Activated CD4-positive, alpha-beta T cell treated with anti-CD3 and anti-CD28 coated beads, Interleukin-2, amount 50 U/mL, for 1 hour (primary cell): ENCODE data around the gene DIPK1B.
A peak's percentile ranks its signal among the peaks of the same experiment; 100 is the strongest.
"Not testable (repeated sequence)": the region's sequence is repeated elsewhere in the genome, so short reads cannot be mapped to it uniquely, and the experiment has no call there.

Experiments
- DNase-seq: peaks from one replicate; pipeline ENCODE4 v3.0.0-alpha.2; 2020

DIPK1B gene

DNA sequence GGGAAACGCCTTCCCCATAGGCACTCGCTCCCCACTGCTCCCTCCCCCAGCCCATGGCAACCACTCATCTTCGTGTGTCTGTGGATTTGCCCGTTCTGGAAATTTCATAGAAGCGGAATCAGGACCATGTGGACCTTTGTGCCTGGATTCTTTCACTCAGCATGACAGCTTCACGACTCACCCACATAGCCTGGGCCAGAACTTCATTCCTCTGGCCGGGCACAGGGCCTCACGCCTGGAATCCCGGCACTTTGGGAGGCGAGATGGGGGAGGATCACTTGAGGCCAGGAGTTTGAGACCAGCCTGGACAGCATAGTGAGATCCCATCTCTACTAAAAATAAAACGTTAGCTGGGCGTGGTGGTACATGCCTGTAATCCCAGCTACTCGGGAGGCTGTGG, 12.1 kb upstream of the DIPK1B start:
- DNase-seq = no peak

DNA sequence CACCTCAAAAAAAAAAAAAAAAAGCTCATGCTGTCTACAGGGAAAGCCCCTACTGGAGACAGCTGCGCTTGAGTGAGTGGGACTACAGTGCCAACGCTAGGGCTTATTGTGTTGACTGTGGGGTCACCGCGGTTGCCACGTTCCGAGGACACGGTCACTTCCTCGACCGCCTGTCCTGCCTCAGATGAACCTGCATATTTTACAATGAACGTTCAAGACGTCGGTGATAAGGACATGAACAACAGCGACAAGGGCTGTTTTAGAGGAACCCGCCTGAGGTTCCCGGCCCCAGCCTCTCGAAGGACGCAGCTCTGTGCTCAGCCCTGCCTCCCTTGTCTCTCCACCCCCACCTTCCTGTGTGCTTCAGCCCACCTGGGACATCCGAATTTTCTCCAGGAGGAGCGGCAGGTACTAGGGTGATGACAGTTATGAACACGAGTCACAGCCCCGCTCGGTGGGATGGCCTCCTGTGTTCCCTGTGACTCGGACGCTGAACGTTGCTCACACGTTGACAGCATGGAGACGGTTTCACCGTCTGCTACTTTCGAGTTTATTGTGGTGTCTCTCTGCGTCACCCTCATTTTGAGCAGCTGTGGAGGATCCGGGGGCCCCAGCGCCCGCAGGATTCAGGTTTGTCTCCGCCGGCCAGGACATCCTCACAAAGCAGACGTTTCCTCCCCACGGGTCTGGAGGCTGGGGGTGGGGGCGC, 11.3 kb upstream of the DIPK1B start:
- peak; percentile 49 for DNase-seq

DNA sequence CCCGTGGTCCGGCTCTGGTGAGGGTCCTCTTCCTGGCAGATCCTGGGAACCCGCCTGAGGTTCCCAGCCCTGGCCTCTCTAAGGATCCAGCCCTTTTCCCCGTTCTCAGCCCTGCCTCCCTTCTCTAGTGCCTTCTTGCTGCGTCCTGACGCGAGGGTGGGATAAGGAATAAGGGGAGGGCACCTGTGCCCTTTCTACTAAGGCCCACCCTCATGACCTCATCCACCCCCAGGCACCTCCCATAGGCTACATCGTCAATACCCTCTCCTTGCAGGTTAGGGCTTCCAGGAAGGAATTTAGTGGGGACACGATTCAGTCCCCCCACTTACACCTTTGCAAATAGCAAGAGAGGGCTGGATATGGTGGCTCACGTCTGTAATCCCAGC, 10.7 kb upstream of the DIPK1B start:
- DNase-seq = no peak

DNA sequence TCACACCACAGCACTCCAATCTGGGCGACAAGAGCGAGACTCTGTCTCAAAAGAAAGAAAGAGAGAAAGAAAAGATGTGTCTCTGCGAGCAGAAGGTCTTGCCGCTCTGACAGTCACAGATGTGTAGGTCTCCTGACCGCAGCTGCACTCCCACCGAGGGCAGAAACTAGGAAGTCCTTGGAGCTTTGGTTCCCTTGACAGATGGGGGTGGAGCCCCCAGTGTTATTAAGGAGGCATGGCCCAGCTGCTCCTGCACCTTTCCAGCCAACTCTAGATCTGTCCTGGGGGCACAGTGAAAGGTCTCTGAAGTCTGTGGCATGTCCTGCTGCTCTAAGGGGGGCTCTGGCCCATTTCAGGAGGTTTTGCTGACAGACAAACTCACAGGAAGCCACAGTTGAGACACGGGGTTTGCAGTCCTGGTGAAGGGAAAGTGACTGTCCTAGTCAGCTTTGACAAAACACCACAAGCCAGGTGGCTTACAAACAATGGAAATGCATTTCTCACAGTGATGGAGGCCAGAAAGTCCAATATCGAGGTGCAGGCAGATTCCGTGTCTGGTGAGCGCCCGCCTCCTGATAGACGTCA, 9.0 kb upstream of the DIPK1B start:
- no peak for DNase-seq

DNA sequence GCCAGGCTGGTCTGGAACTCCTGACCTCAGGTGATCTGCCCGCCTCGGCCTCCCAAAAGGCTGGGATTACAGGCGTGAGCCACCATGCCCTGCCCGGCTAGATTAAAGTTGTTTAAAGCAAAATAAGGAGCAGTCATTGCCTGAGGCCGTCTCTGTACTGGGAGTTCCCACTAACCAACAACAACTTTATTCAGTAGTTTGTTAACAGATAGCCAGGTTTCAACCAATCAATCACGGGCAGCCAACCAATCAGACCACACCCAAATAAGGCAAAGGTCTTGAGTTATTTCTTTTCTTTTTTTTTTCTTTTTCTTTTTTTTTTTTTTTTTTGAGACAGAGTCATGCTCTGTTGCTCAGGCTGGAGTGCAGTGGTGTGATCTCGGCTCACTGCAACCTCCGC, 7.6 kb upstream of the DIPK1B start:
- not testable (repeated sequence) for DNase-seq

DNA sequence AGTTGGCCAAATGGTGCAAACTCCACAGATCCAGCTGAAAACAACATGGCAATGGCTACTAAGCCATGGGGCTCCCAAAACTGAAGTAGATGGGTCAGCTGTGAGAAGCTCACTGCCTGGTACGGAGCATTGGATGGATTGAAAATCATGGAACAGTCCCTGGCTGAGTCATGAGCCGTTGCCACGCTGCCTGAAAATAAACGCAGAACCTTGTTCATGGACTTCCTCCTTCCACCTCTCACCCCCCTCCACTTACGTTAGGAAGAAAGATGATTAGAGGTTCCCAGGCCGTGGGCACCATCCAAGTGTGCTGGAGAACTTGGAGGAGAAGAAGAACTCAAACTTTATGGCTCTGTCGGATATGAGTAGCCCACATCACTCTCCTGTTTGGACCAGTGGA, 6.8 kb upstream of the DIPK1B start:
- no peak for DNase-seq

DNA sequence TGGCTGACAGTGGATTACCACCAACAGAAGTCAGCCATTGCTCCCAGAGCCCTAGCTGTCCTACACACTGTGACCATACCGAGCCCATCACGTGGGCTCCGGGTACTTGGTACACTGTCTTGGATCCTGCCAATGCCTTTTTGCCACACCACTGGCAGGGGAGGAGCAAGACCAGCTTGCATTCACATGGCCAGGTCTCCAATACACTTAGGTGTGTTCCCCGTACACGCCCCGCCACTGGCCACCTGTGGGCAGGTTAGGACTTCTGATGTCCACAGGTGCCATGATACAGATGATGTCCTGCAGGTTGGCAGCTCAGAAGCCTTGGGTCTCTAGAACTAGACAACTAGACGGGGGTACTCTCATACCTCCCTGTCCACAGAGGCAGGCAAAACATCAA, 5.4 kb upstream of the DIPK1B start:
- DNase-seq = no peak

DNA sequence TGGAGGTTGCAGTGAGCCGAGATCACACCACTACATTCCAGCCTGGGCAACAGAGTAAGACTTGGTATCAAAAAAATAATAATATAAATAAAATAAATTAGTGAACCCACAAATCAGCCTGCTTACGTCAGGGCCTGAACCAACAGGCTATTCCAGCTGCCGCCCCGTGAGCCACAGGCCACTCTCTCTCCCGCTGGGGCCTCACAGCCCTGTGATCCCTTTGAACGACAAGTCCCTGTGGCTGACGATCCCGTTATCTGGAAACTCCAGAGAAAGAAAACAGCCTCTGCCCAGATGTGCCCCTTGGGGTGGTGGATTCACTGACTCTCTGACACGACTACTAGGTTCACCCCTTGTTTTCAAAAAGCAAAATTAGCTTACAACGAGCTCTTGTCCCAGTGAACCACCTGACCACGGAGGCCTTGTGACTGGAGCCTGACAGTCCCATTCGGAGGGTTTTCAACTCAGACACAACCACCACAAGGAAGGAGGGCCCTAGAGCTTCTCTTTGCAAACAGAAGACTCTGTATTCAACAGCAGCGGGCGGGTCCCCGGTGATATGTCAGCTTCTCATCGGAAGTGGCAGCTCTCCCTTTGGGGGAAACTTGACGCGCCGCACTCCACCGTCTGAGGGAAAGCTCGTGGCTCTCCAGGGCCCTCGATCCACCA, 4.4 kb upstream of the DIPK1B start:
- DNase-seq = no peak

DNA sequence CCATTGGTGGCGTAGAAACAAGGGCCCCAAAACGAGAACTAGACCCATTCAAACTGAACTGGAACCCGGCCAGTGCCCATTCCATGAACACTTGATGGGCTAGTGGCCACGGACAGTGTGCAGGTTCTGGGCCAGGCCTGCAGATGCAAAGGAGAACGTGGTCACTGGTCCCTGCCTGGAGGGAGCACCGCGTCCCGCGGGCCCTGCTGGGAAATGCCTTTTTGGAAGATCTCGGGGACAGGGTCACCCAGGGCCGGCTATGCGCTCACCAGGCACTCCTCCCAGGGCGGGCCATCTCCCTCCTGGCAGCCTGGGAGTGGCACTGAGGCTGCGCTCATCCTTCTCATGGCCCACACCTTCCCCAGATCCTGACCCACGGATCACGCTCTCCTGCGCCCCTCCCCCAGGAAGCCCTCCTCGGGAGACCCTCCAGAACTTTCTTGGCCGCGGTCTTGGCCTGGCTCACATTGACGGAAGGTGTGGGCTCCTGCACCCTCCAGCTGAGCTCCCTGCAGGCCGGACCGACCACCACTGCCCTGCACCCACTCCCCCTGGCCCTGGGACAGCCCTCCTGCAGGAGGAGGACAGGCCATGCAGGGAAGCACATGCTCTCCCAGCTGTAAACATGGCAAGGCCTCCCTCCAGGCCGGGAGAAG, 2.8 kb upstream of the DIPK1B start:
- no peak for DNase-seq

DNA sequence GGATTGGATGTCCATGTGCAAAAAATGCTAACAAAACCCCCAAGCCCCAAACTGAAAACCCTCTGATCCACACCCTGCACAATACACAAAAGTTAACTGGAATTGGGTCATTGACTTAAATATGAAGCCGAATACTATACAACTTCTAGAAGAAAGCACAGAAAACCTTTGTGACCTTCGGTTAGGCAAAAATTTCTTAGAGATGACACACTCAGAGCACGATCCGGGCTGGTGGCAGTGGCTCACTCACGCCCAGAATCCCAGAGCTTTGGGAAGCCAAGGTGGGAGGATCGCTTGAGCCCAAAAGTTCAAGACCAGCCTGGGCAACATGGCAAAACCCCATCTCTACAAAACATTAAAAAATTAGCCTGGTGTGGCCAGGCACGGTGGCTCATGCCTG, 1.8 kb upstream of the DIPK1B start:
- DNase-seq = no peak

DNA sequence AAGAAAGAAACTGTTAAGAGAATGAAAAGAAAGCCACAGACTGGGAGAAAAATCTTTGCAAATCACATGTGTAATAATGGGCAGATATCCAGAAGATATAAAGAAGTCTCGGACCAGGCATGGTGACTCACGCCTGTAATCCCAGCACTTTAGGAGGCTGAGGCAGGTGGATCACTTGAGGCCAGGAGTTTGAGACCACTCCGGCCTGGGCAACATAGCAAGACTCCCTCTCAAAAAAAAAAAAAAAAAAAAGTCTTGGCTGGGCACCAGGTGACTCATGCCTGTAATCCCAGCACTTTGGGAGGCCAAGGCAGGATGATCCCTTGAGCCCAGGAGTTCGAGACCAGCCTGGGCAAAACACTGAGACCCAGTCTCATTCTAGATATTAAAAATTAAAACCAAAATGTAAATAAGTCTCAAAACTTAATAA, 1.1 kb upstream of the DIPK1B start:
- not testable (repeated sequence) for DNase-seq

DNA sequence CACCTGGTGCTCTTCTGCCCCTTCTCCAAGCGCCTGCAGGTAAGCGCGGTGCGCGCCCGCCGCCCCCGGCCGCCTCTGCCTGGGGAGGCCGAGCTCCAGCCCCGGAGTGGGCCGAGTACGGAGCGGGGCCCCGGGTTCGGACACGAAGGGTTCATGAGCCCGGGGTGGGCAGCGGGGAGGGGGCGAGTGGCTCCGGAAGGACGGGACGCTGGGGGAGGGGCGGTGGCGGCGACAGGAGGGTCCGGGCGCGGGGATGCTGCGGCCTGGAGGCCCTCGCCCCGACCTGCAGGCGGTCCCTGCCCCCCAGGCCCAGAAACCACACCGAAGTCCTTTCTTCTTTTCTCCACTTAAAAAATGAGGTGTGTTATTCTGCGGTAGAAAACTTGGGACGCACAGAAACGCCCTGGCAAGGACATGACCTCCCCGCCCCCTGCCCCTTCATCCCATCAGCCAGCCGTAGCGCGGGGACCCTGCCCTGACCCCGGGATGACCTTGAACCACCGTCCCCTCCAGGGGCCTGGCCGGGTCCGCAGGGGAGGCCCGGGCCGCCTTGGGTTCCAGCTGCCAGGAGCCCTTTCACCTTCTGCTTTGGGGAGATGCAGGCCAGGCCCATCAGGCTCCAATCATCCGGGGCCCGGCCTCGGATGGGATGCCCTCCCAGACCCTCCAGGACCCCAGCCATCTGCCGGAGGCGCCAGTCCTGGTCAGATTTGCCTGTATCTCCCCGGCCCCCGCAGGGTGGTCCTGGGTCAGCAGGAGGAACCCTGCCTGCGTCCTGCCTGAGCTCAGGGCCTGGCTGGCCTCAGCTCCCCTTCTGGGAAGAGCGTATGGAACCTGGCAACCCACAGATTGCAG, 545 bp downstream of the DIPK1B start:
- DNase-seq = no peak

DNA sequence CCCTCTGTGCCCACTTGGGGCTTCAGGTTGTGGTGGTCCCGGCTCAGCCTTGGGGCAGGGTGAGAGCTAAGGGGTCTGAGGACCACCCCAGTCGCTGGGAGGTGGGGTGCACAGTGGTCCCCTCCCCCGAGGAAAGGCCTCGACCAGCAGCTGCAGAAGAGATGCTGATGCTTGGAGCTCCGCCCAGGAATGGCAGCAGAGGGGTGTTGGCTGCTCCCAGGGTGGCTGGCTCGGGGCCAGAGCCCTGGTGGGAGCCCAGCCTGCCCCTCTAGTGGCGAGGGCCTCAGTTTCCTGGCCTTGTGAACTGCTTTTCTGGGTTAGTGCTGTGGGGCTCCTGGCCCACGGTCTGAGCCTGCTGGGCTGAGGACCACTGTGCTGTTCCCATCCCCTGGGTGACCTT, 1.2 kb downstream of the DIPK1B start:
- DNase-seq = no peak

DNA sequence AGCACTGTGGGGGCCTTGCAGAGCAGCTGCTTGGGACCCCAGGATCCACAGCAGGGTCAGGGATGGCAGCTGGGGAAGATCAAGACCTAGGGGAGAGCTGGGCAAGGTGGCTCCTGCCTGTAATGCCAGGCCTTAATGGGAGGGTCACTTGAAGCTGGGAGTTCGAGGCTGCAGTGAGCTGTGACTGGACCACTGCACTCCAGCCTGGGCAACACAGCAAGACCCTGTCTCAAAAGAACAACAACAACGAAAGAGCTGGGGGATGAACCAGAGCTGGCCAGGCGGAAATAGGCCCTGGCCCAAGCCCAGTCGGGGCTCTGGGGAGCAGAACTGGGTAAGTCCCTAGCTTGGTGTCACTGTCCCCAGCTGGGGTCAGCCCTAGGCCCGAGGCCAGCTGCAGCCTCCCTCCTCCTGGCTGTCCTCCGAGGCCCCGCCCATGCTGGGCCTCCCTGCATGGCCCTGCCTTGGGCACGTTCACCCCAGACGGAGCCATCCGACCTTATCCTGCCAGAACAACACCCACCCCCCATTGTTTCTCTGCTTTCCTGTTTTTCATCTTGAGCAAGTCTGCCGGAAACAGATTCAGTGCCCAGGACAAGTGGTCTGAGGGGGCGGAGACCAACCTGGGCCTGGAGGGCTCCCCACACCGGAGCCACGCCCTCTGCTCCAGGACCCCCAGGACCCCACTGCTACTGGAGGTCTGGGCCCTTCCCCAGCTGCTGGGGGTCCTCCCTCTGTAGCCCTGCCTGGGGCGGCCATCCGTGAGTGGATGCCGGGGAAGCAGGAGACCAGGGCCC, 1.9 kb downstream of the DIPK1B start:
- DNase-seq = no peak

DNA sequence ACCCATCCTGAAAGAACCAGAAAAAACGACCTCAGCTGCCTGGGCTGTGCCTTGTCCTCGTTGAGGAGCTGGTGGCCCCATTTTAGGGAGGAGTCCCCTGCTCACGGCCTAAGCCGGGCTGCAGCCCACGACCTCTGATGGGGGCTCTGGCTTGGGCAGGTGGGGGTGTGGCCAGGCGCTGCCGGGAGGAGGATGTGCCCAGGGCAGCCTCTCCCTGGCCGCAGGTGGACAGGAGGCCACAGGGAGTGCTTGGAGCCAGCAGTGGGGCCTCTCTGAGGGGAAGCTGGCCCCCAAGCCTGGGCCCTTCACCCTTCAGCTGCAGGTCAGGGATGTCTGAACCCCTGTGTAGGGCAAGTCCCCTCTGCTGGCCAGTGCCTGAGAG, 2.5 kb downstream of the DIPK1B start:
- DNase-seq = no peak

DNA sequence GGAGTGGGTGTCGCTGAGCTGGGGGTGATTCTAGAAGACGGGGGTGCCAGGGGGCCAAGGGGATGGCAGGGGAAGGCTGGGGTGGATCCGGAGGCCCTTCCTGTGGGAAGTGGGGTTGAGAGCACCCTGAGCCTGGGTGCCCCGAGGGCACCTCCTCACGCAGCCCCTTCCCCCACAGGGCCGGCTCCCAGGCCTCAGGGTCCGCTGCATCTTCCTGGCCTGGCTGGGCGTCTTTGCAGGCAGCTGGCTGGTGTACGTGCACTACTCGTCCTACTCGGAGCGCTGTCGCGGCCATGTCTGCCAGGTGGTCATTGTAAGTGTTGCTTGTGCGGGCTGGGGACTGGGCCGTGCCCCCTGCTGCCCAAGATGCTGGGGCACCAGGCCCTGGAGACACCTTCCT, 5.0 kb downstream of the DIPK1B start:
- DNase-seq = no peak

DNA sequence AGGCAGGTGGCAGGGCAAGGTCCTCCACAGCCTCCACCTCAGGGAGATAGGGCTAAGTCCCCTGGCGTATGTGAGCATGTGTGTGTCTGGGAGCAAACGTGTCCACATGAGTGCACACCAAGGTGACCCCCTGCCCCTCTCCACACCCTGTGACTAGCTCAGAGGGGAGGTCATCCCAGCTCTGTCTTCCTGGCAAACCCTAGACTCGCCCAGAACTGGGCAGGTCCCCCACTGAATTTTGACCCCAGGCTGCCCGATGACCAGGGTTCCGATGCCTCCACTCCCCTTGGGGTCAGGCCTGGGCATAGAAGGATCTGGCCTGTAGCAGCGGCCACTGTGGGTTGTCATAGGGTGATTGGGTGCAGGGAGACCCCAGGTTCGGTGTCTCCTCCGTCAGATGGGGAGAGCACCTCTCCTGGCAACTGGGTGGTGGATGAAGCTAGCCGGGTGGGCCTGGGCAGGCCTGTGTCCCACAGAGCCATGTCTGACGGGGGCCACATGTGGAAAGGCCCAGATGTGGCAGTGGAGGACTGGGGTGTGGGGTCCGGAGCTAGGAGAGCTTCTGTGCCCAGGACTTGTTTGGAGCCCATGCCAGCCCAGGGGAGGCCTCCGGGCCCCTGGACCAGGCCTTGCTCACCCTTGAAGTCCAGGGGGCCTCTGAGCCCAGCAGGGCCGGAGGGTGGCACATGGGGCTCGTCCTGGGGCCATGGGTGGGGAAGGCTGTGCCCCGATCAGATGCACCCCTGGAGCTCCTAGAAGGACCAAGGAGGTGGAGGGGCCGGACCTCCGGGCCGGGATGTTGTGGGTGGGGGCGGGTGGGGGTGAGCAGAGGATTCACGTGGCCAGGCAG, 6.2 kb downstream of the DIPK1B start:
- DNase-seq = no peak

DNA sequence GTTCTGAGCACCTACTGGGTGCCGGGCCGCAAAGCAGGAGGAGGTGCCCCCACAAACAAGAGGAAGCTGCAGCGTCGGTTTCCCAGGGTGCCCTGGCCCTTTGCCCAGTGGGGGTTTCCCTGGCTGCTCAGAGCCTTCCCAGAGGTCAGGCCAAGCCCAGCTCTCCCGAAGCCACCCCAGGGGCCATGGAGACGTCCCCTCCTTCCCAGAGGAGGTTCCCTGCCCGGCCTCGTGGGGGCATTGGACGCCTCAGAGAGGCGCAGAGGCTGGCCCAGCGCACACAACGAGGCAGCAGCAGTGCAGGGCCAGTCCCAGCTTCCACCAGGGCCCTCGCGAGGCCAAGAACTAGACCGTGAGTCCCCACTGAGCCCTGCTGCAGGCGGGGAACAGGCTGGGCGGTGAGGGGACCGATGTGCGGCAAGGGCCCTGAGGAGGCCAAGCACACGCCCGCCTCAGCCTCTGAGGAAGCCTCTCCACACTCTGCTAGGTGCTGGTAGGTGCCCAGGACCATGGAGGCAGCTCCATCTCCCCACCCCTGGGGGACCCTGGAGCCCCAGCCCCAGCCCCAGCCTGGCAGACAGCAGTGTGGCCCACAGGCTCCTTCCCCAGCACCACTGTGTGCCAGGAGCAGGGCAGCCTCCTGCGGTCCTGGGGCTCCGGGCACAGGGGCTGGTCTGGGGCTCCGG, 7.0 kb downstream of the DIPK1B start:
- DNase-seq = no peak

DNA sequence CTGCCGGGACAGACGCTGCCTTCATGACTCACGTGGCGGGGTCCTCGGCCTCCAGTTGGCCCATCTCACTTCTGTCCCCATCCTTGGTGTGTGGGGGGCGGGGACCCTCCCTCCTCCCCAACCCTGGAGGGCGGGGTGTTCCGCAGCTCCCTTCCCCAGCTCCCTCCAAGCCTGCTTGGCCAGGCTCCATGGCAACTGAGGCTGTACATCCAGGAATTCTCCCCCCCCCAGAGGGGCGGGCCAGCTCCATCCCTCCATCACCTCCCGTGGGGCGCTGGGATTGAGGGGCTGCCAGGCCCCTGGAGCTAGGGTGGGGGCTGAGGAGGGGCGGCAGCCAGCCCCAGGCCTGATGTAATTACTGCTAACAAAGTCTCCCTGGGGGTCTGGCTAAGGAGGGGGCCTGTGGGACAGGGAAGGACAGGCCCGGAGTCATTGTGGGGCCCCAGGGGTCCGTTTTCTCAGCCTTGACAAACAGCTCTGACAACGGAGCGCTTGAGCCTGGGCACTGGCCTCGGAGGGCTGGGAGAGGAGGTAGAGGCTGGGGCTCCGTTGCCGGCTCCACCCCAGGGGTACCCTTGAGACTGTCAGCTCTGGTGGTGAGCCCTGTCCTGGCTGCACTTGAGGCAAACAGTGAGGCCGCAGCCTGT, 8.0 kb downstream of the DIPK1B start:
- no peak for DNase-seq

DNA sequence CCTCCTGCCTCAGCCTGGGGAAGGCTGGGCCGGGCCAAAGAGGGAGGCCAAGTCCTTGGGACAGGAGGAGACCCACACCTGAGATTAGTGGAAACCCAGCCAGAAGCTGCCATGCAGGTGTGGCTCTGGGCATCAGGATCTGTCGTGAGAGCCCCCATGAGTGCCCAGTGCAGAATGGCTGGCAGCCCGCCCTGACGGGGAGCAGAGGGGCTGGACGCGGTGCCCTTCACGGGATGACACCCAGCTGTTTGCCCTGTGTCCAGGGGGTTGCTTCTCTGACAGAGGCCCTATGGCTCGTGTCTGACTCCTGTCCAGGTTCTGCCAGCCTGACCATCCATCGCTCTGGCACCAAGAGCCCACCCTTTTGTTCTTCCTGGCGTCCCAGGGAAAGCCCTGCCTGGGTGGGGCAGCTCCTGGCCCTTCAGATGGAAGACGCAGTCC, 8.5 kb downstream of the DIPK1B start:
- no peak for DNase-seq
